ENCODE results near the gene IQCK. TPM values are rescaled to one million over a fixed set of nuclear protein-coding genes. Genes with fewer than 3 reads are reported as not detected.

Gene IQCK
- total RNA-seq, 1 donor from 2014 or later, result 5.8 TPM

GRCh38 chr16:19868421-19868820, 150.3 kb downstream of the IQCK start:
- no peak overlapping the region for H3K27ac Mint-ChIP-seq (ENCODE audit: unreplicated experiment)
- no peaks in the 10 kb centered on the region for H3K27me3 Mint-ChIP-seq (ENCODE audit: unreplicated experiment)
- H3K36me3 Mint-ChIP-seq (ENCODE audit: unreplicated experiment), result no peaks in the 10 kb centered on the region
- H3K4me3 Mint-ChIP-seq (ENCODE audit: unreplicated experiment), result no peak overlapping the region
- no peaks in the 10 kb centered on the region for H3K9me3 Mint-ChIP-seq (ENCODE audit: unreplicated experiment)
- DNase-seq (ENCODE audit: extremely low spot score, unreplicated experiment), result no peak
- no peaks in the 10 kb centered on the region for H3K4me1 Mint-ChIP-seq (ENCODE audit: unreplicated experiment)
- TF ChIP-seq CTCF (IDR thresholded peaks at IDR 0.05), result no peak

GRCh38 chr16:19871721-19872120, 153.7 kb downstream of the IQCK start:
- no peak for TF ChIP-seq CTCF (IDR thresholded peaks at IDR 0.05)
- no peaks in the 10 kb centered on the region for H3K36me3 Mint-ChIP-seq (ENCODE audit: unreplicated experiment)
- H3K9me3 Mint-ChIP-seq (ENCODE audit: unreplicated experiment), result no peaks in the 10 kb centered on the region
- H3K27ac Mint-ChIP-seq (ENCODE audit: unreplicated experiment), result no peak overlapping the region
- no peak overlapping the region for H3K4me3 Mint-ChIP-seq (ENCODE audit: unreplicated experiment)
- no peaks in the 10 kb centered on the region for H3K27me3 Mint-ChIP-seq (ENCODE audit: unreplicated experiment)
- no peaks in the 10 kb centered on the region for H3K4me1 Mint-ChIP-seq (ENCODE audit: unreplicated experiment)
- no peak for DNase-seq (ENCODE audit: extremely low spot score, unreplicated experiment)

- H3K27me3 Mint-ChIP-seq (ENCODE audit: unreplicated experiment), result no peaks in the 10 kb centered on the region
- no peaks in the 10 kb centered on the region for H3K36me3 Mint-ChIP-seq (ENCODE audit: unreplicated experiment)
- no peak overlapping the region for H3K4me3 Mint-ChIP-seq (ENCODE audit: unreplicated experiment)
- no peaks in the 10 kb centered on the region for H3K4me1 Mint-ChIP-seq (ENCODE audit: unreplicated experiment)
- no peak for TF ChIP-seq CTCF (IDR thresholded peaks at IDR 0.05)
- no peaks in the 10 kb centered on the region for H3K9me3 Mint-ChIP-seq (ENCODE audit: unreplicated experiment)
- H3K27ac Mint-ChIP-seq (ENCODE audit: unreplicated experiment), result no peak overlapping the region
- DNase-seq (ENCODE audit: extremely low spot score, unreplicated experiment), result no peak
Measured at GRCh38 chr16:19872179-19872863, 154.2 kb downstream of the IQCK start.

DNA sequence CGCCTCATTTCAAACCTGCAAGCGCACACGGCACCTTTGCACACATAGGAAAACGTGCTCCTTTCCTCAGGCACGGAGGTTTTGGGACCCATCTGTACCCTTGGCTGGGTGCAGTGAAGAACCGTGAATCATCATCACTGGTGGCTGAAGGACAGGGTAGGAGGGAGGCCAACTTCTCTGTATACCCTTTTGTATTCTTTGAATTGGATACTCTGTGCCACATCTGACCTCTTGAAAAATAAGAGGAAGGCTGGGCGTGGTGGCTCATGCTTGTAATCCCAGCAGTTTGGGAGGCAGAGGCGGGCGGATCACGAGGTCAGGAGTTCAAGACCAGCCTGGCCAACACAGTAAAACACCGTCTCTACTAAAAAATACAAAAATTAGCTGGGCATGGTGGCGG, 154.9 kb downstream of the IQCK start:
- no peaks in the 10 kb centered on the region for H3K4me1 Mint-ChIP-seq (ENCODE audit: unreplicated experiment)
- H3K4me3 Mint-ChIP-seq (ENCODE audit: unreplicated experiment), result no peak overlapping the region
- no peak overlapping the region for H3K27ac Mint-ChIP-seq (ENCODE audit: unreplicated experiment)
- H3K9me3 Mint-ChIP-seq (ENCODE audit: unreplicated experiment), result no peaks in the 10 kb centered on the region
- no peaks in the 10 kb centered on the region for H3K27me3 Mint-ChIP-seq (ENCODE audit: unreplicated experiment)
- H3K36me3 Mint-ChIP-seq (ENCODE audit: unreplicated experiment), result no peaks in the 10 kb centered on the region
- no peak for TF ChIP-seq CTCF (IDR thresholded peaks at IDR 0.05)
- no peak for DNase-seq (ENCODE audit: extremely low spot score, unreplicated experiment)

- no peaks in the 10 kb centered on the region for H3K9me3 Mint-ChIP-seq (ENCODE audit: unreplicated experiment)
- H3K27ac Mint-ChIP-seq (ENCODE audit: unreplicated experiment), result no peak overlapping the region
- no peak for DNase-seq (ENCODE audit: extremely low spot score, unreplicated experiment)
- no peaks in the 10 kb centered on the region for H3K4me1 Mint-ChIP-seq (ENCODE audit: unreplicated experiment)
- no peaks in the 10 kb centered on the region for H3K36me3 Mint-ChIP-seq (ENCODE audit: unreplicated experiment)
- TF ChIP-seq CTCF (IDR thresholded peaks at IDR 0.05), result no peak
- H3K27me3 Mint-ChIP-seq (ENCODE audit: unreplicated experiment), result no peaks in the 10 kb centered on the region
- H3K4me3 Mint-ChIP-seq (ENCODE audit: unreplicated experiment), result no peak overlapping the region
Measured at GRCh38 chr16:19874026-19874425, 156.0 kb downstream of the IQCK start.
